ENCODE results near the gene TMC1.
"Not testable (repeated sequence)": the region's sequence is repeated elsewhere in the genome, so short reads cannot be mapped to it uniquely, and the experiment has no call there.

TMC1 gene

DNA sequence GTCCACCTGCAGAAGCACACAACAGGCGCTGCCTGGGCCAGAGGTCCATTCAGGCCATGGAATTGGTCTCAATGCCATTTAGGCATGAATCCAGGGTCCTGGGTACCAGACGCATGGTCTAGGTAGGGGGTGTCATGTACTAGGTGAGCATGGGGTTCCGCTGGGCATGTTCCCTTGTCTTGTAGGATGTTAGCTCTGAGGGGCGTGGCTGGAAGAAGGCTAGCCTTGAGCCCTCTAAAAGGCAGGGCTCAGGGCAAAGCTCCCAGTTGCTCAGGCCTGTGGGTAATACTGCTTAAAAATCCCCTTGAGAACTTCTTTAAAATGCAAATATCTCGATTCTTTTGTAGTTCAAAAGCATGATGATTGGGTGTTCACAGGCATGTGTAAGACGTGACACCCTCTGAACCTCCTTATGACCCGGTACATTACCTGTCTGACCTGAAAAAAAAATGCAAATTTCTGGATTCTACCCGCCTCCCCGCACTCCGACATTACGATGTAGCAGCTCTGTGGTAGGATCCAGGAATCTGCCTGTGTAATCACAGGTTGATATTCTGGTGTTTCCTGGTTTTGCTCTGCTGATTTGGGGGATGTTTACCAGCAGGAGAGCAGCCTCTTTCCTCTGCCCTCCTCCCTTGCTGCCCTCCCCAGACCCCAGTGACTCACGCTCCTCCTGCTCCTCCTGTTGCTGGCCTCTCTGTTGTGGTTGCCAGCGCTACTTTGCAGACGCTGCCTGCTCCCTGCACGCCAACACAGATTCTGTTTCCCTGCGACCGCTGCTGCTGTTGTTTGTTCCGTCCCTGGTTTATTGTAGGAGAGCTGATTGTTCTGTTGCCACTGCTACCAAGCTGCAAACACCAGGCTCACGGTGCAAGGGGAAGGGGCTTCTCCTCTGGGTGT is 5.7 kb downstream of the TMC1 start:
- DNase-seq, result no peak

DNA sequence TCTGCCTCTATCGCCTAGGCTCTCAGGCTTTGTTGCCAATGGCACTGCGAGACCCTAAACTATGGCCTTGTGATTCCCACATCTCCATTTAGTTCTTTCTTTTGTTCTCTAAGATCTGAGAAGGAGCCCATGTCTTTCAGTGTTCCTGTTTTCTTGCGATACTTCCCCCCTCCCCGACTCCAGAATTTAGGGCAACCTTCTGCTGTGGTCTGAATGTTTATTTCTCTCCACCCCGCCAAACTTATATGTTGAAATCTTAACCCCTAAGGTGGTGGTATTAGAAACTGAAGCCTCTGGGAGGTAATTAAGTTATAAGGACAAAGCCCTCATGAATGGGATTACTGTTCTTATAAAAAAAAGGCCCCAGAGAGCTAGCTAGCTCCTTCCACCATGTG is 6.4 kb downstream of the TMC1 start:
- DNase-seq, result no peak

DNA sequence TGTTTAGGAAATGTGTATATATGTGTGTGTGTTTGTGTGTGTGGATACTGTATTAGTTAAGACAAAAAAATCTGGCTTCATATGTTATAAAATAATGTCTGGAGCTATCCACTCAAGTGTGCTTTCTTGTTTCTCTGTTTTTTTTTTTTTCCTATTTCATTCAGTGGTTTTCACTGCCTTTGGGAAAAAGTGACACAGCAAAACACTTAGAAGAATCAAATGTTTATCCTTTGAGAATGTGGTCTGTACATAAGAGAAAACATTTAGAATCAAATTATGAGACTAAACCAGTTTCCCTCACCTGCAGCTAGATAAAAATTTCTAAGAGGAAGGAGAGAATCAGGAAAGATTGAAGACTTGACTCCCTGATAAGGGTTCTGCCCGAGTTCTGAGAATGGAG is 8.1 kb downstream of the TMC1 start:
- DNase-seq, result no peak

DNA sequence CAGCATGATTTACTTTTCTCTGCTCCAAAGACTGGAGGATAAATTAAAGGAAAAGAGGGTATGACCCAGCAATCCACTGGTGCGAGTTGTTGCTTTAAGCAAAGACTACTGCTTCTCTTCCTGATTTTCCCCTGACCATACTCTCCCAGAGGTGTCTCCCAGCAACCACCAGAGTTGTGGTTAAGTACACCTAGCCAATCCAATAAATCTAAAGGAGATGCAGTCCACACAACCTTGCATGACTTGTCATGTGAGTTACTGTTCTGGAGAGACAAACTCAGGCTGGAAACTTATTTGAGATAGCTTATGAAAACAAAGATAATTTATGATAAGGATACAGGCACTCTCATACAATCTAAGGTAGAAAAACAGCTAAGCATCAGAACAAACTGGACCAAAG is 11.9 kb downstream of the TMC1 start:
- DNase-seq, result no peak

- no peak for DNase-seq
These were observed 13.5 kb downstream of the TMC1 start for GRCh38 chr9:72534931-72535330.

DNA sequence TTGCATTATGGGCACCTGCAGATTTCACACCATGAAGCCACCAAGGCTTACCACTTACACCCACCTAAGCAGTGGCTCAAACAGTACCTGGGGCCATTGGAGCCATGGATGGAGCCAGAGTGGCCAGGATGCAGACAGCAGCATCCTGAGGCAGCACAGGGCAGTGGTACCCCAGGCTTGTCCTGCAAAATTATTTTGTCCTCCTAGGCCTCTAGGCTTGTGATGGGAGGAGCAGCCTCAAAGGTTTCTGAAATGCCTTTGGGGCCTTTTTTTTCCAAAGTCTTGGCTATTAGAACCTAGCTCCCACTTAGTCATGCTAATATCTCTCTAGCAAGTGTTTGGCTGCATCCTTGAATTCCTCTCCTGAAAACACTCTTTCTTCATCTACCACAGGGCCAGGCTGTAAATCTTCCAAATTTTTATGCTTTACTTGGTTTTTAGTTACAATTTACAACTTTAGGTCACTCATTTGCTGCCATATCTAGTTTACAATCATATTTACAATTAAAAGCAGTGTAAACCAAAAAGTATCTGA is 15.7 kb downstream of the TMC1 start:
- DNase-seq, result no peak

DNA sequence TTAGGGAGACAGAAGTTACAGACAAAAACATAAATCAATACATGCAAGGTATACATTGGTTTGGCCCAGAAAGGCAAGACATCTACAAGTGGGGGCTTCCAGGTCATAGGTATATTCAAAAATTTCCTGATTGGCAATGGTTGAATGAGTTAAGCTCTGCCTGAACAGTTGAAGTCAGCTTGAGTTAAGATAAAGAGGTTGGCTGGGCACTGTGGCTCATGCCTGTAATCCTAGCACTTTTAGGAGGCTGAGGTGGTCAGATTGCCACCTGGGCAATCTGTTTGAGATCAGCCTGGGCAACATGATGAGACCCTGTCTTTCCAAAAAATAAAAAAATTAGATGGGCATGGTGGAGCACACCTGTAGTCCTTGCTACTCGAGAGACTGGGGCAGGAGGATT is 16.3 kb downstream of the TMC1 start:
- DNase-seq, result no peak

DNA sequence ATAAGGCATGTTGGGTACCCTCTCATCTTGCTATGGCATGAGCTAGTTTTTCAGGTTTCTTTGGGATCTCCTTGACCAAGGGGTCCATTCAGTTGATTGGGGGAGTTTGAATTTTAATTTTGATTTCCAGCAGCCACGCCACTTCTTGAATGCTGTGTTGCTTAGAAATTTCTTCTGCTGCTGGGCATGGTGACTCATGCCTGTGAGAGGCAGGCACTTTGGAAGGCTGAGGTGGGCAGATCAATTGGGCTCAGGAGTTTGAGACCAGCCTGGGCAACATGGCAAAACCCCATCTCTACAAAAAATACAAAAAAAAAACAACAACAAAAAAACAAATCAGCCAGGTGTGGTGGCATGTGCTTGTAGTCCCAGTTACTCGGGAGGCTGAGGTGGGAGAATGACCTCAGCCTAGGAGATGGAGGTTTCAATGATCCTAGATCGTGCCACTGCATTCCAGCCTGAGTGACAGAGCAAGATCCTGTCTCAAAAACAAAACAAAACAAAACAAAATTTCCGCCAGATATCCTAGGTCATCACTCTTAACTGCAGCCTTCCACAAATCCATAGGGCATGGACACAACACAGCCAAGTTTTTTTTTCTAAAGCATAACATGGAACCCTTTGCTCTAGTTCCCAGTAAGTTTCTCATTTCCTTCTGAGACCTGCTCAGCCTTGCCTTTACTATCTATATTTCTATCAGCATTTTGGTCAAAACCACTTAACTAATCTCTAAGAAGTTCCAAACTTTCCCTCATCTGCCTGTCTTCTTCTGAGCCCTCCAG is 17.7 kb downstream of the TMC1 start:
- DNase-seq, result no peak

GRCh38 chr9:72539824-72540347 is 18.5 kb downstream of the TMC1 start:
- DNase-seq, result no peak

GRCh38 chr9:72540348-72540873 is 19.0 kb downstream of the TMC1 start:
- DNase-seq, result no peak

- DNase-seq, result not testable (repeated sequence)
These were observed 21.1 kb downstream of the TMC1 start for GRCh38 chr9:72542537-72542833.

DNA sequence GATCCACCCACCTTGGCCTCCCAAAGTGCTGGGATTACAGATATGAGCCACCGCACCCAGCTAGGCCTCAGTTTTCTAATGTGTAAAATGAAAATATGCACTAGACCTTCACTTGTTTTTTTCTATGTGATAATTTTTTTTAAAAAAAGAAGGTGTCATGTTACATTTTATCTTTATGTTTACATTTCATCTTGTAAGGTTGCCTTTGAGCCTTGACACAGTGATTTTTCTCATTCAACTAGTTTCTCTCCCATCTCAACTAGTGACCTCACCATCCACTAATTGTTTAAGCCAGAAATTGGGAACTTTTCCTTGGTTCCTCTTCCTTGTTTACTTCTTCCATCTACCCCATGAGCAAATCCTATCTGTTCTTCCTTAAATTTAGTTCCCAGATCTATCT is 21.5 kb downstream of the TMC1 start:
- no peak for DNase-seq

GRCh38 chr9:72551306-72551705 is 29.9 kb downstream of the TMC1 start:
- DNase-seq, result no peak

DNA sequence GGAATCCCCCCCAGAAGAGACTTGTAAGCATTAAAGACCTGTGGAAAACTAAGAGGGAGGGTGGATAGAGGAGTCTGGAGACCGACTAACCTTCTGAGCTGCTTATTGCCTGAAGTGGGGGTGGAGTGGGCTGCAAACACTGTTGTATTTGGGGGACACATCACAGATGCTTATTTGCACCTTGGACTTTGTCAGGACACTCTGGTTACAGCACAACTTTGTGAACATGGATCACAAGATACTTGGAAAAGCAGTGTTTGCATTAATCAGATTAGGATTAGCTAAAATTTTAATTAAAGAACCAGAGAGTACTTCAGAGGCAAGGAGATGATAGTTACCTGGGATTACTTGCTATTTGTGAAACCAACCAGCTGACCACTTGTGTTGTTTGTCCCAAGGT is 30.9 kb downstream of the TMC1 start:
- DNase-seq, result no peak

- no peak for DNase-seq
These were observed 32.8 kb downstream of the TMC1 start for GRCh38 chr9:72554221-72554641.

GRCh38 chr9:72557549-72557948 is 36.1 kb downstream of the TMC1 start:
- no peak for DNase-seq

GRCh38 chr9:72560086-72560485 is 38.7 kb downstream of the TMC1 start:
- DNase-seq, result no peak

- DNase-seq, result no peak
These were observed 42.4 kb downstream of the TMC1 start for GRCh38 chr9:72563806-72564205.

DNA sequence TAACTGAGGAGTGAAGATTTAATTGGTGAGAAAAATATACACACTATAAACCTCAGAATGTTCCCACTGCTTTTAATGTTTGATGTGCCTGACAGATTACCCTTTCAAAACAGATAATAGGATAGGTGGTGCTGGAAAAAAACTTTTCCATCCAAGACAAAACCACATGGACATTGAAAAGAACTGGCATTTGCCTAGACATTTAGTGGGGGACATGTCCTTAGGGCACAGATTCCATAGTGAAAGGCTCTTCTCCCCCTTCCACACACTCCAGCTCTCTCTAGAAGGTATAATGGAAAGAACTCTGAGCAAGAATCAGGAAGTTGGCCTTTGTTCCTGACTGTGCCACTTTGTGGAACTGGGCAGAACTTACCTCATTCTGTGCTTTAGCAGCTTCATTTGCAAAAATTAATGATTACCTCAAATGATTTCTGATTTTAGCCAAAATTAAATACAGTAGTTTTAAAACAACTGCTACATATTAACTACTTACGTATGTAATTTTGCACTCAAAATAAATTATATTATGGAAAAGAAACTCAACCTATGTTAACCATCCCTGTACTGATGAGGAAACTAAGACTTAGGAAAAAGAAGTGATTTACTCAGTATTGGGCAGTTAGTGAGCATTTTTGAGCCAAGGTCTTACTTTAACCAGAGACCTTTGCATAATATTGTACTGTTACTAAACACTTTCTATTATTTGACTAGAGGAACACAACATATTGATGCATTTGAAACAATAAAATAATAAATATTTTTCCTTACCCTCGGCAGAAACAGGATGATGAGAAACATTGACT is 43.3 kb downstream of the TMC1 start:
- no peak for DNase-seq

DNA sequence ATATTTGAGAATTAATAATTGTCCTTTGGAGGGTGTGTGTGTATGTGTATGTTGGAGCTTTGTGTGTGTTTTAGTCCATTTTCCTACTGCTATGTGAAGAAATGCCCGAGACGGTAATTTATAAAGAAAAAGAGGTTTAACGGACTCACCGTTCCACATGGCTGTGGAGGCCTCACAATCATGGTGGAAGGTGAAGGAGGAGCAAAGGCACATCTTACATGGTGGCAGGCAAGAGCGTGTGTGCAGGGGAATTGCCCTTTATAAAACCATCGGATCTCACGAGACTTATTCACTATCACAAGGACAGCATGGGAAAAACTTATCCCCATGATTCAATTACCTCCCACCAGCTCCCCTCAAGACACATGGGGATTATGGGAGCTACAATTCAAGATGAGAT is 44.1 kb downstream of the TMC1 start:
- DNase-seq, result no peak

DNA sequence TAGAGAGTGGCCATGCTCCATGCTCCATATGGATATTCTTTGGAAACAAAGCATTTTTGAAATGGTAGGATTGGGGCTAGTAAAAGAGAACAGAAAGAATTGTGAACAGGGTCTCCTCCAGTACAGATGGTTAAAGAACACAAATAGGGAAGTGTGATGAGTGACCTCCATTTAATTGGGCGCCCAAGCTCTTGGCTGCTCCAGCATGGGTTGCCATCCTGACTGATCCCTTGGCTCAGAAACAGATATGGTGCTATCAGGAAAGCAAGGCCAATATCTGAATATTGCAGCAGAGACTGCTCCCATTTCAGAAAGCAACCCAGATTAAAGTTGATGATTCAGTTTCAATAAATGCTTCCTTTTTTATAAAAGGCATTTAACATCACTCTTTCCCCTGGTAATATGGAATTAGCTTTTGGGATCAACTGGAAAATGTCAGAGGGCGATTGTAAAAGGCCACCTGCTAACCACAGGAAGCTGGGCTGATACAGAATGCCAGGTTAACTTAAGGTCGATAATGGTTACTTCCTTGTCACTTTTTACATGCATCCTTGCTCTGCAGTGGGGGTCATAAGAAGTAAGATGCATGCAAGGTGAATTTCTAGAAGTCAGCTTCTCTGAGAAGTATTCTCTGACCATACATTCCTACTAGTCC is 52.9 kb downstream of the TMC1 start:
- DNase-seq, result no peak

DNA sequence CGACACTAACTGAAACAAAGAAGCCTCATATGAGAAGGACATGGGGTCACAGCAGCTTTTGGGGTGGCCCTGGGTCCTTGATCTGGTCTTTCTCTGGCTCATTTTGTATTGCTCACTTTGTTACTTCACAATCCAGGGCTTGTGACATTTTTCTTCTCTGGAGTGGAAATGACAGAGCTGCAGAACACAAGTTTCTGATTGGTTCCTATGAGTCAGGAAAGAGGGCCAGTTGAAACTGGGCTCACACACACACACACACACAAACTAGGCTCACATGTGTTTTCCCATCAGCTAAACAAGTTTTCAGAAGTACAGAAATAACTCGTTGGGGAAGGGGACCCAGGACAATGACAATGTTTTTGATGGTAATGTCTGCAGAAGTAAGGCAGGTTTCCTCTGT is 54.3 kb downstream of the TMC1 start:
- no peak for DNase-seq
